GM19099 (cell line): ENCODE measurements around the gene MESP2.

Source experiments
- POLR2A ChIP-seq: IDR thresholded peaks from 3 replicates; pipeline ENCODE4 v1.6.1; 2011; ENCODE audit warnings: low read depth; ENCODE audit not compliant: insufficient read length; ENCODE audit errors: extremely low read depth

The MESP2 gene

GRCh38 chr15:89799918-89800498 lies 23.9 kb downstream of the MESP2 start:
- no peak for TF ChIP-seq POLR2A

- TF ChIP-seq POLR2A, result no peak
Measured at GRCh38 chr15:89801471-89802195, 25.5 kb downstream of the MESP2 start.

- no peak for TF ChIP-seq POLR2A
Measured at GRCh38 chr15:89802231-89802928, 26.2 kb downstream of the MESP2 start.

GRCh38 chr15:89802986-89803824 lies 27.1 kb downstream of the MESP2 start:
- no peak for TF ChIP-seq POLR2A

- no peak for TF ChIP-seq POLR2A
Measured at GRCh38 chr15:89803941-89804800, 28.0 kb downstream of the MESP2 start.

- TF ChIP-seq POLR2A, result no peak
Measured at GRCh38 chr15:89805241-89806209, 29.4 kb downstream of the MESP2 start.

- TF ChIP-seq POLR2A, result no peak
Measured at GRCh38 chr15:89806210-89806558, 30.1 kb downstream of the MESP2 start.

- no peak for TF ChIP-seq POLR2A
Measured at GRCh38 chr15:89806559-89807550, 30.7 kb downstream of the MESP2 start.

- no peak for TF ChIP-seq POLR2A
Measured at GRCh38 chr15:89807689-89808088, 31.6 kb downstream of the MESP2 start.

GRCh38 chr15:89808160-89808870 lies 32.2 kb downstream of the MESP2 start:
- TF ChIP-seq POLR2A, result no peak

- no peak for TF ChIP-seq POLR2A
Measured at GRCh38 chr15:89809093-89809786, 33.1 kb downstream of the MESP2 start.
